GM18951 (cell line): ENCODE results near the gene NMBR.
"Not testable (repeated sequence)": the region's sequence is repeated elsewhere in the genome, so short reads cannot be mapped to it uniquely, and the experiment has no call there.

ENCODE experiments used
- POLR2A ChIP-seq: IDR thresholded peaks from 4 replicates; pipeline ENCODE4 v1.6.1; 2011; ENCODE audit warnings: mild to moderate bottlenecking; ENCODE audit not compliant: insufficient read length, insufficient read depth; ENCODE audit errors: extremely low read depth
- in situ Hi-C: fragments of 300-500 bp; cut with MboI; formaldehyde crosslinking; loops from one replicate; pipeline ENCODE4 v1.12.0; 2022; ENCODE audit warnings: low sequenced_read_pairs, mixed read lengths, inconsistent platforms; ENCODE audit not compliant: unreplicated experiment

The NMBR gene

GRCh38 chr6:142058551-142059290, 88.2 kb downstream of the NMBR start:
- no peak for TF ChIP-seq POLR2A
- in situ Hi-C loops: no loop called here

DNA sequence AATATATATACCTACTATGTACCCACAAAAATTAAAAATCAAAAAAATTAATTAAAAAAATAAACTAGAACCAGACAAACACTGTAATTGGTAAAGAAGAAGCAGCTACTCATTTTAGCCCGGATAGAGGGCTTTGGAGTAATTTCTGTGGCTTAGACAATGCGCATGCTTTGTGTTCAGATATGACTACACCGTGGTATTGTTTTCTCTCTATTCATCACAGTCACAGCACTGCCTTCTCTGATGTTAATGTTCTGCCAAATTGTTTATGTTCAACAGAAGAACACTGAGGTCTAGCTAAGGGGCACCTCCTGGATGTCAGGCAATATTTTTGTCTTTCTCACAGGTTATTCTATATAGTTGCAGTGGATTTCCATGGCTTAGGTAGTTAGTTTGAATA, 91.7 kb downstream of the NMBR start:
- TF ChIP-seq POLR2A: no peak
- in situ Hi-C loops: no loop called here

DNA sequence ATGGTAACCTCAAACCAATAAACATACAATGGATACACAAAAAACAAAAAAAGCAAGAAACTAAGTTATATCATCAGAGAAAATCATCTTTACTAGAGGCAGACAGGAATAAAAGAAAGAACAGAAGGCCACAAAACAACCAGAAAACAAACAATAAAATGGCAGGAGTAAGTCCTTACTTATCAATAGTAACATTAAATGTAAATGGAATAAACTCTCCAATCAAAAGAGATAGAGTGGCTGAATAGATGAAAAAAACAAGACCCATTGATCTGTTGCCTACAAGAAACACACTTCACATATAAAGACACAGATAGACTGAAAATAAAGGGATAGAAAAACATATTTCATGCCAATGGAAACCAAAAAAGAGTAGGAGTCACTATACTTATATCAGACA, 95.5 kb downstream of the NMBR start:
- no peak for TF ChIP-seq POLR2A
- in situ Hi-C loops: no loop called here

DNA sequence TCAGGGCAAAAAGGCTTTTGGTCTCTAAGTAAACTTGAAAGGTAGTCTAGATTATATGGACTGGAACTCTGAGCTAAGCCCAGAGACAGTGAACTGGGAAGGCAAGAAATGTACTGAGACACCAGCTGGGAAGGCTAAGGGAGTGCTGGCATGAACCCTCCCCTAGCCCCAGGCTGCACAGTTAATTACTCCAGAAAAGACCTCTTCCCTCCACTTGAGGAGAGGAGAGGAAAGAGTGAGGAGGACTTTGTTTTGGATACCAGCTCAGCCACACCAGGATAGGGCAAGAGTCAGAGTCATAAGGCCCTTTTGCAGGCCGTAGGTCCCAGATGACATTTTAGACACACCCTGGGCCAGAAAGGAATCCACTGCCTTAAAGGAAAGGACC, 98.3 kb downstream of the NMBR start:
- TF ChIP-seq POLR2A: no peak
- in situ Hi-C loops: no loop called here

- in situ Hi-C loops: no loop called here
- TF ChIP-seq POLR2A: no peak
Observed at GRCh38 chr6:142047934-142048592, 98.9 kb downstream of the NMBR start.

DNA sequence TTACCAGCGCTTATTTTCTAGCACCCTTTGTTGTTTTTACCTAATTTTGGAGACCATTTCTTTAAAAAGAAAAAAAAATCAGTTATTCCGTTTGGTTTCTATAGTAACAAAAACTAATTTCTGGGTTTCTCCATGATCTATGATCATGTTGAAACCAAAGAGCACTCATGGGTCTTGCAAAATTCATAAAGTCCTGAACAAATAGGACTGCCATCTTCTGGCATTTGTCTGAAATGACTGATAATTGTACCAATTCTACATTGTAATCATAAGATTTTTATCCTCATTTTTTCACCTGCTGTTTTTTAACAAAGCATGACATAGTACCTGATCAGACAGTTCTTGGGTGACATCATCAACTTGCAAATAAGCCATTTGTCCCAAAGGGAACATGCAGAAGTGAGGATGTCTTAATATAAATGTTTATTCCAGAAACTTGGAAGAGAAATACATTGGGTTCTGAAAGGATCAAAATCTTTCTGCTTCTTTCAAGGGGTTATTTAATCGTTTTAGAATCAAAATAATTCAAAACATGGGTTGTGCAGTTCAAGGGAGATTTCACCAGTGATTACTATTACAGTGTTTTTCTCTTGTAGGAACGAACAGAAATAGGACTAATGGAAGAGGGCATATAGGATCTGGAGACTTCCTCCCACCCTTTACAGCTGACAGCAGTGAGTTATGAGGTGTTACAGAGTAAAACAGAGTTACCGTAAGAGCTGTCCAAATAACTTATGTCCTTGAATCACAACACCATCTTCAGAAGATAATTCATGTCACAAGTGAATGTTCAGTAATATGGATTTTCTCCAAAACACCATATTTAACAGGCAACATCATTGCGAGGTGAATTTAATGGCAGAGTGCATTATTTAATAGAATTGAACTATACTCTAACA, 101.3 kb downstream of the NMBR start:
- no peak for TF ChIP-seq POLR2A
- in situ Hi-C loops: no loop called here

- no peak for TF ChIP-seq POLR2A
- in situ Hi-C loops: no loop called here
Observed at GRCh38 chr6:142035890-142036289, 111.0 kb downstream of the NMBR start.

- TF ChIP-seq POLR2A: no peak
- in situ Hi-C loops: no loop called here
Observed at GRCh38 chr6:142031035-142031434, 115.9 kb downstream of the NMBR start.

DNA sequence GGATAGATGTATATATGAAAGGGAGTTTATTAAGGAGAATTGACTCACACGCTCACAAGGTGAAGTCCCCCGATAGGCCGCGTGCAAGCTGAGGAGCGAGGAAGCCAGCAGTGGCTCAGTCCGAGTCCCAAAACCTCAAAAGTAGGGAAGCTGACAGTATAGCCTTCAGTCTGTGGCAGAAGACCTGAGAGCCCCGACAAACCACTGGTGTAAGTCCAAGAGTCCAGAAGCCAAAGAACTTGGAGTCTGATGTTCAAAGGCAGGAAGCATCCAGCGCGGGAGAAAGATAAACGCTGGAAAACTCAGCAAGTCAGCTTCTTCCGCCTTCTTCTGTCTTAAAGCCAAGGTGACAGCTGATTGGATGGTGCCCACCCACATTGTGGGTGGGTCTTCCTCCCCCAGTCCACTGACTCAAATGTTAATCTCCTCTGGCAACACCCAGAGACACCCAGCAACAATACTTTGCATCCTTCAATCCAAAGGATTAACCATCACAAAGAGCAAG, 116.8 kb downstream of the NMBR start:
- in situ Hi-C loops: no loop called here
- no peak for TF ChIP-seq POLR2A

GRCh38 chr6:142028527-142028926, 118.4 kb downstream of the NMBR start:
- TF ChIP-seq POLR2A: no peak
- in situ Hi-C loops: no loop called here

DNA sequence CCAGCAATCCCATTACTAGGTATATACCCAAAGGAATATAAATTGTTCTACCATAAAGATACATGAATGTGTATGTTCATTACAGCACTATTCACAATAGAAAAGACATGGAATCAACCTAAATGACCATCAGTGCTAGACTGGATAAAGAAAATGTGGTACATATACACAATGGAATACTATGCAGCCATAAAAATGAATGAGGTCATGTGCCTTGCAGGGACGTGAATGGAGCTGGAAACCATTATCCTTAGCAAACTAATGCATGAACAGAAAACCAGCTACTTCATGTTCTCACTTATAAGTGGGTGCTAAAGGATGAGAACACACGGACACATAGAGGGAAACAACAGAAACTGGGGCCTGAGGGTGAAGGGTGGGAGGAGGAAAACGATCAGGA, 119.1 kb downstream of the NMBR start:
- in situ Hi-C loops: not testable (repeated sequence)

- no peak for TF ChIP-seq POLR2A
- in situ Hi-C loops: no loop called here
Observed at GRCh38 chr6:142027074-142027473, 119.8 kb downstream of the NMBR start.

GRCh38 chr6:142026471-142026870, 120.5 kb downstream of the NMBR start:
- no peak for TF ChIP-seq POLR2A
- in situ Hi-C loops: no loop called here
